Inflammatory macrophage treated with lipopolysaccharide for 4 hours (primary cell): ENCODE results near the gene PARD3B.

Source experiments
- DNase-seq: peaks from one replicate; pipeline ENCODE4 v3.0.0-alpha.2; 2020

PARD3B gene

GRCh38 chr2:205086662-205087061, 541.4 kb downstream of the PARD3B start:
- DNase-seq, result no peak

- DNase-seq, result no peak
These were observed 542.6 kb downstream of the PARD3B start for GRCh38 chr2:205087862-205088261.

- DNase-seq, result no peak
These were observed 544.7 kb downstream of the PARD3B start for GRCh38 chr2:205089958-205090357.

- no peak for DNase-seq
These were observed 546.1 kb downstream of the PARD3B start for GRCh38 chr2:205091411-205091810.

- DNase-seq, result no peak
These were observed 548.8 kb downstream of the PARD3B start for GRCh38 chr2:205094031-205094430.

- no peak for DNase-seq
These were observed 558.4 kb downstream of the PARD3B start for GRCh38 chr2:205103699-205104098.

- DNase-seq, result no peak
These were observed 562.5 kb downstream of the PARD3B start for GRCh38 chr2:205107810-205108209.

- DNase-seq, result no peak
These were observed 570.2 kb downstream of the PARD3B start for GRCh38 chr2:205115511-205115910.

- no peak for DNase-seq
These were observed 571.9 kb downstream of the PARD3B start for GRCh38 chr2:205117125-205117524.

- no peak for DNase-seq
These were observed 573.9 kb downstream of the PARD3B start for GRCh38 chr2:205119136-205119535.

GRCh38 chr2:205128726-205129125, 583.5 kb downstream of the PARD3B start:
- DNase-seq, result no peak

GRCh38 chr2:205129531-205129930, 584.3 kb downstream of the PARD3B start:
- no peak for DNase-seq

- DNase-seq, result no peak
These were observed 585.0 kb downstream of the PARD3B start for GRCh38 chr2:205130111-205130829.

- DNase-seq, result no peak
These were observed 588.3 kb downstream of the PARD3B start for GRCh38 chr2:205133544-205133943.

- DNase-seq, result no peak
These were observed 593.5 kb downstream of the PARD3B start for GRCh38 chr2:205138735-205139134.

GRCh38 chr2:205139822-205140463, 594.7 kb downstream of the PARD3B start:
- DNase-seq, result no peak

GRCh38 chr2:205141381-205141780, 596.1 kb downstream of the PARD3B start:
- DNase-seq, result no peak

- DNase-seq, result no peak
These were observed 600.6 kb downstream of the PARD3B start for GRCh38 chr2:205145888-205146287.

GRCh38 chr2:205148755-205149154, 603.5 kb downstream of the PARD3B start:
- DNase-seq, result no peak

- no peak for DNase-seq
These were observed 611.2 kb downstream of the PARD3B start for GRCh38 chr2:205156457-205156856.

GRCh38 chr2:205158404-205158803, 613.1 kb downstream of the PARD3B start:
- DNase-seq, result no peak

- no peak for DNase-seq
These were observed 616.0 kb downstream of the PARD3B start for GRCh38 chr2:205161156-205161839.

- no peak for DNase-seq
These were observed 621.5 kb downstream of the PARD3B start for GRCh38 chr2:205166745-205167144.

GRCh38 chr2:205169012-205169411, 623.7 kb downstream of the PARD3B start:
- no peak for DNase-seq
